Posterior cingulate gyrus (tissue), 11 donors: ENCODE results near the gene PPP4R1.

Experiments used
- DNase-seq, 10 donors: peaks; one replicate each; pipeline versions ENCODE4 v3.0.0 to v3.0.0-alpha.2; 2020 to 2021; ENCODE audit warnings: mixed read lengths in 3 of 10
- intact Hi-C: fragments of 100-400 bp; cut with DNase I; formaldehyde crosslinking; loops from one replicate; pipeline ENCODE4 v1.15.1; 2023

The PPP4R1 gene

DNA sequence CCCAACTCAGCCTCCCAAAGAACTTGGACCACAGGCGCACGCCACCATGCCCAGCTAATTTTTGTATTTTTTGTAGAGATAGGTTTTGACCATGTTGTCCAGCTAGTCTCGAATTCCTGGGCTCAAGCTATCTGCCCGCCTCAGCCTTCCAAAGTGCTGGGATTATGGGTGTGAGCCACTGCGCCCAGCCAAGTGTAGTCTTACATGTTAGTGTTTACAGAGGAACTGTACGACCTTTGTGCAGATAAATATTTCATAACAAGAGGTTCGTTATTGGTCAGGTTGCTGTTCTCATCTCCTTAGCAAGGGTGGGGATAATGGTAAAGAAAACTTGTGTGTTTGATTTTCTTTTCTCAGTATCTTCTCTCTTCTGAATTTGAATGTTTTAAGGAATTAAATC lies 92.6 kb downstream of the PPP4R1 start:
- no peak for DNase-seq
- intact Hi-C loops = no loop called here

DNA sequence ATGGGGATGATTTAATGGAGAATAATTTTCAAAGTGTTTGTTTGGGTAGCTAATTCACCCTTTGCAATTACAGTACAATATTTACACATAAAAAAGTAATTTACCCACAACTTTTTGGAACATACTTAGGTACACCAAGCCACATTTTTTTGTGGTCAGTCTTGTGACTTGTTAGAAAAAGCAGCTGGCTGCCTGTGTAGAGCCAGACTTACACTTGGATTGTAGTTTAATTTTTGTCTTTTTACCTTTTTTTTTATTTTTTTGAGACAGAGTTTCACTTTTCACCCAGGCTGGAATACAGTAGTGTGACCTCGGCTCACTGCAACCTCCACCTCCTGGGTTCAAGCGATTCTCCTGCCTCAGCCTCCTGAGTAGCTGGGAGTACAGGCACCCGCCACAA lies 93.7 kb downstream of the PPP4R1 start:
- DNase-seq = no peak
- intact Hi-C loops = no loop called here

GRCh38 chr18:9519399-9519798 lies 95.0 kb downstream of the PPP4R1 start:
- intact Hi-C loops = loop anchor here (5.0 kb wide), 1 partner anchor 447 kb away; no protein-coding TSS in a partner anchor
- no peak for DNase-seq

GRCh38 chr18:9517869-9518268 lies 96.5 kb downstream of the PPP4R1 start:
- no peak for DNase-seq
- intact Hi-C loops = loop anchor here (5.0 kb wide), 1 partner anchor 446 kb away; no protein-coding TSS in a partner anchor

DNA sequence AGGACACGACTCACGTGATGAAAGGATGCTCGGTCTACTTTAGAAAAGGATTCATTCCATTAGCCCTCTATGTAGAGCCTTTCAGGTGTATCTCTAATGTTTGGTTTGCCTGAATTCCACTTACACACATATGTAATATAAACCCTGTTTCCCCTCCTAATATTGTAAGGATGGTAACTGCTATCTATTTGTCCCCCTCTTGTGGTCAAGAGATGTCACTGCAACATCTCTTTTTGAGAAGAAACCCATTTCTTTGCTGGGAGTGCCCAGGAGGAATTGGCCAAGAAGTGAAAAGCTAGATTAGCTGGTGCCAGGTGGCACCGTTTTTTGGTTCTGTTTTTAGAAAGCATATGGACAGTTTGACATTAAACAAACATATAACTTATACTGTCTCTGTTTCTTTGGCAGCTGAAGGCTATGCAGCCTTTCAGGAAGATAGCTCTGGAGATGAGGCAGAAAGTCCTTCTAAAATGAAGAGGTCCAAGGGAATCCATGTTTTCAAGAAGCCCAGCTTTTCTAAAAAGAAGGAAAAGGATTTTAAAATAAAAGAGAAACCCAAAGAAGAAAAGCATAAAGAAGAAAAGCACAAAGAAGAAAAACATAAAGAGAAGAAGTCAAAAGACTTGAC lies 97.8 kb downstream of the PPP4R1 start:
- intact Hi-C loops = loop anchor here (5.0 kb wide), 1 partner anchor 444 kb away; no protein-coding TSS in a partner anchor
- no peak for DNase-seq

DNA sequence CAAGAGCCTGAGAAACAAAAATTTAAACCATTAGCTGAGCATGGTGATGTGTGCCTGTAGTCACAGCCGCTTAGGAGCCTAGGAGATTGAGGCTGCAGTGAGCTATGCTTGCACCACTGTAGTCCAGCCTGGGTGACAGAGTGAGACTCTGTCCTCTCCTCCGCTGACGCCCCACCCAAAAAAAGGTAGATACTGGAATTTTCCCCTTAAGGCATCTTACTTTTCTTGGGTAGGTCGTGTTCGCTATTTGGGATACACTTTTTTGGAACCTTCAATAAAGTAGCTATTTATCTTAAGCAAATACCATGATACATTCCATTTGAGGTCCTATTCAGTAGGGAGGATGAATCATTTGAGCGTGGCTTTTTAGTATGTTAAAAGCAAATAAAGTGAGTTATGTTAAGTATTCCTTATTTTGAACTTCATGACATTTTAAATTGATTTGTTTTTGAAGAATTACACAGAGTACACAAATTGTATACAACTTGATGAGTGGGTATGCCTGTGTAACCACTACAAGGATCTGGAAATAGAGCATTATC lies 100.3 kb downstream of the PPP4R1 start:
- no peak for DNase-seq
- intact Hi-C loops = no loop called here

DNA sequence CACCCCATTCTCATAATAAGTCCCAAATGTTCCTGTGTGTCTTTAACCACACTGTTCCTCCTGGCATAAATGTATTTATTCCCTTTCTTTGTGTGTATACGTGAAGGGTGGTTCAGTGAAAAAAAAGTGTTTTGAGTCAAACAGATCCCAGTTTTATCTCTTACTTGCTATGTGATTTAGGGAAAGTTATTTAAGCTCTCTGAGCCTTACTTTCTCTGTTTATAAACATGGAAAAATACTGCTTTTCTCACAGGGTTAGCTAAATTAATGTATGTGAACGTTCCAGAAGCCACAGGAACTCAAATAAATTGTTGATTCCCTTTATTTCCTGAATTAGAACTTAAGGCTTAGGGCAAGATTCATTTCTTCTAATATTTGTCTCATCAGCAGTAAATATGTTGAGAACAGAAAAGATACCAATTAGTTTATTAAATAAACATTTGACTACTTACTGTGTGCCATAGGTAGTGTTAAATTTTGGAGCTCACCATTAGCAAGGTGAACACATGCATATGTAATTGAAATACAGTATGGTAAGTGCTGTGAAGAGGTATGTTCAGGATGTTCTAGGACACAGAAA lies 105.8 kb downstream of the PPP4R1 start:
- intact Hi-C loops = no loop called here
- no peak for DNase-seq

DNA sequence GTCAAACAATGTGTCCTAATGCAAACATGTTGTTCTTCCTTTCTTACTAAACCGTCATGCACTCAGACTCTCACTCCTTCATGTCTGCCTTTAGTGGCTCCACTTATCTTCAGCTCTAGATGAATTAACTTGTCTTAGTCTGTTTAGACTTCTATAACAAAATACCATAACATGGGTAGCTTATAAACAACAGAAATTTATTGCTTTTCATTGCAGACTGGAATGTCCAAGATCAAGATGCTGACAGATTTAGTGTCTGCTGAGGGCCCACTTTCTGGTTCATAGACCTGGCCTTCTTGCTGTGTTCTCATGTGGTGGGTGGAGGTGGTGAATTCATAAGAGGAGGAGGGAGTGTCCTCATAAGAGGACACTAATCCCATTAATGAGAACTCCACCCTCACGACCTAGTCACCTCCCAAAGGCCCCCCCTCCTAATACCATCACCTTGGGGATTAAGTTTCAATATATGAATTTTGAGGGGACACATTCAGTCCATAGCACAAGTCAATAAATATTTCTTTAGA lies 106.7 kb downstream of the PPP4R1 start:
- intact Hi-C loops = no loop called here
- DNase-seq = no peak

- DNase-seq = no peak
- intact Hi-C loops = no loop called here
Measured at GRCh38 chr18:9506046-9506792, 108.1 kb downstream of the PPP4R1 start.
